ENCODE data around the gene SYNJ1. TPM values are rescaled to one million over a fixed set of nuclear protein-coding genes. Genes with fewer than 3 reads are reported as not detected.

SYNJ1 gene
- total RNA-seq, 1 donor from 2014 or later, result 15.5 TPM

GRCh38 chr21:32764186-32764585, 36.4 kb upstream of the SYNJ1 start:
- no peak overlapping the region for H3K27ac Mint-ChIP-seq (ENCODE audit: unreplicated experiment)
- H3K27me3 Mint-ChIP-seq (ENCODE audit: unreplicated experiment), result no peaks in the 10 kb centered on the region
- no peaks in the 10 kb centered on the region for H3K9me3 Mint-ChIP-seq (ENCODE audit: unreplicated experiment)
- H3K4me1 Mint-ChIP-seq (ENCODE audit: unreplicated experiment), result peaks cover 10% of the 10 kb centered on the region
- H3K4me3 Mint-ChIP-seq (ENCODE audit: unreplicated experiment), result no peak overlapping the region
- TF ChIP-seq CTCF (IDR thresholded peaks at IDR 0.05), result no peak
- DNase-seq (ENCODE audit: extremely low spot score, unreplicated experiment), result no peak
- peaks cover 52% of the 10 kb centered on the region for H3K36me3 Mint-ChIP-seq (ENCODE audit: unreplicated experiment)

- no peaks in the 10 kb centered on the region for H3K9me3 Mint-ChIP-seq (ENCODE audit: unreplicated experiment)
- H3K27me3 Mint-ChIP-seq (ENCODE audit: unreplicated experiment), result no peaks in the 10 kb centered on the region
- no peak overlapping the region for H3K4me3 Mint-ChIP-seq (ENCODE audit: unreplicated experiment)
- DNase-seq (ENCODE audit: extremely low spot score, unreplicated experiment), result no peak
- TF ChIP-seq CTCF (IDR thresholded peaks at IDR 0.05), result no peak
- H3K4me1 Mint-ChIP-seq (ENCODE audit: unreplicated experiment), result peaks cover 5% of the 10 kb centered on the region
- peaks cover 59% of the 10 kb centered on the region for H3K36me3 Mint-ChIP-seq (ENCODE audit: unreplicated experiment)
- no peak overlapping the region for H3K27ac Mint-ChIP-seq (ENCODE audit: unreplicated experiment)
These were observed 30.0 kb upstream of the SYNJ1 start for GRCh38 chr21:32757804-32758203.

- Mint-ChIP-seq H3K36me3 (ENCODE audit: unreplicated experiment) (peaks cover 55% of the 10 kb centered on the region), H3K27me3 (ENCODE audit: unreplicated experiment) (no peaks in the 10 kb centered on the region), H3K9me3 (ENCODE audit: unreplicated experiment) (no peaks in the 10 kb centered on the region), H3K4me3 (ENCODE audit: unreplicated experiment) (no peak overlapping the region), H3K27ac (ENCODE audit: unreplicated experiment) (no peak overlapping the region), H3K4me1 (ENCODE audit: unreplicated experiment) (peaks cover 5% of the 10 kb centered on the region)
- DNase-seq (ENCODE audit: extremely low spot score, unreplicated experiment), result no peak
- TF ChIP-seq CTCF (IDR thresholded peaks at IDR 0.05), result no peak
These were observed 28.3 kb upstream of the SYNJ1 start for GRCh38 chr21:32756096-32756495.

GRCh38 chr21:32753818-32754585, 26.2 kb upstream of the SYNJ1 start:
- Mint-ChIP-seq H3K27me3 (ENCODE audit: unreplicated experiment) (no peaks in the 10 kb centered on the region), H3K4me3 (ENCODE audit: unreplicated experiment) (no peak overlapping the region), H3K27ac (ENCODE audit: unreplicated experiment) (no peak overlapping the region), H3K36me3 (ENCODE audit: unreplicated experiment) (peaks cover 55% of the 10 kb centered on the region), H3K4me1 (ENCODE audit: unreplicated experiment) (peaks cover 5% of the 10 kb centered on the region), H3K9me3 (ENCODE audit: unreplicated experiment) (no peaks in the 10 kb centered on the region)
- TF ChIP-seq CTCF (IDR thresholded peaks at IDR 0.05), result no peak
- no peak for DNase-seq (ENCODE audit: extremely low spot score, unreplicated experiment)

- TF ChIP-seq CTCF (IDR thresholded peaks at IDR 0.05), result no peak
- no peak overlapping the region for H3K27ac Mint-ChIP-seq (ENCODE audit: unreplicated experiment)
- peaks cover 65% of the 10 kb centered on the region for H3K36me3 Mint-ChIP-seq (ENCODE audit: unreplicated experiment)
- no peak overlapping the region for H3K4me3 Mint-ChIP-seq (ENCODE audit: unreplicated experiment)
- DNase-seq (ENCODE audit: extremely low spot score, unreplicated experiment), result no peak
- H3K9me3 Mint-ChIP-seq (ENCODE audit: unreplicated experiment), result no peaks in the 10 kb centered on the region
- H3K4me1 Mint-ChIP-seq (ENCODE audit: unreplicated experiment), result peaks cover 5% of the 10 kb centered on the region
- no peaks in the 10 kb centered on the region for H3K27me3 Mint-ChIP-seq (ENCODE audit: unreplicated experiment)
These were observed 22.6 kb upstream of the SYNJ1 start for GRCh38 chr21:32750405-32750804.
